Right lobe of liver (tissue), 6 donors: ENCODE results near the gene ZCCHC8. TPM values are rescaled to one million over a fixed set of nuclear protein-coding genes. Genes with fewer than 3 reads are reported as not detected.
"Not testable (repeated sequence)": the region's sequence is repeated elsewhere in the genome, so short reads cannot be mapped to it uniquely, and the experiment has no call there.

Source experiments
- ATAC-seq, 4 donors: fragments of 200-7000 bp; cut with Tn5 transposase; one replicate each; pipeline ENCODE4 v1.9.1; 2020; ENCODE audit warnings: mild to moderate bottlenecking in 4 of 4, moderate library complexity in 4 of 4
- DNase-seq, 3 donors: peaks; one replicate each; pipeline ENCODE4 v3.0.0-alpha.2; 2020
- H3K27ac ChIP-seq, 3 donors: fragments of 200-600 bp; one replicate each; pipeline ENCODE4 v1.8.0; 2022
- H3K27me3 ChIP-seq, 2 donors: fragments of 200-600 bp; one replicate each; pipeline ENCODE4 v1.8.0; 2022
- H3K36me3 ChIP-seq, 4 donors: fragments of 200-600 bp; sonication (generic) in 1 of 4; one replicate each; pipeline versions ENCODE4 v1.5.1 to v1.8.0; 2017 to 2022; ENCODE audit warnings: control low read depth in 1 of 4
- H3K4me1 ChIP-seq, 4 donors: fragments of 200-600 bp; sonication (generic) in 1 of 4; one replicate each; pipeline versions ENCODE4 v1.5.1 to v1.8.0; 2017 to 2022; ENCODE audit warnings: control low read depth in 1 of 4
- H3K4me3 ChIP-seq, 3 donors: fragments of 200-600 bp; one replicate each; pipeline ENCODE4 v1.8.0; 2022
- H3K9me3 ChIP-seq, 4 donors: fragments of 200-600 bp; sonication (generic) in 1 of 4; one replicate each; pipeline versions ENCODE4 v1.5.1 to v1.8.0; 2017 to 2022; ENCODE audit warnings: control low read depth in 1 of 4
- POLR2A ChIP-seq: fragments of 450-650 bp; IDR thresholded peaks from one replicate; pipeline ENCODE4 v1.6.1; 2017; ENCODE audit warnings: antibody characterized with exemption, mild to moderate bottlenecking
- WGBS: methylation state at CpG from one replicate; pipeline ENCODE4 v1.1.6; 2018; ENCODE audit warnings: low coverage, low lambda C conversion rate; ENCODE audit not compliant: insufficient coverage; ENCODE audit errors: missing lambda C conversion rate; 5-methylcytosine and 5-hydroxymethylcytosine counted together
- intact Hi-C, 2 donors: fragments of 100-400 bp; cut with DNase I; formaldehyde crosslinking; loops; one replicate each; pipeline versions ENCODE4 v1.11.2 to v1.14.1; 2022
- total RNA-seq, 6 experiments: library from RNA; depleted of rRNA in 2 of 6; stranded (reverse); fragments of >200 nt in 2 of 6; fragmentation: NEBNext Ultra II Directional in 3 of 6; extraction: Animal tissue kit (Norgen Biotek cat#: 25700) in 3 of 6; gene quantifications; one replicate each; pipeline versions ENCODE4 v1.1.0 to v1.2.4, GENCODE V29; 2016 to 2023
- TF ChIP-seq, protein P1 (sequence below), 4 donors: fragments of 200-600 bp in 3 of 4; fragments of 450-650 bp in 1 of 4; IDR thresholded peaks; one replicate each; pipeline versions ENCODE4 v1.5.1 to v1.8.0; 2016 to 2022; ENCODE audit warnings: antibody characterized with exemption in 4 of 4, mild to moderate bottlenecking in 2 of 4
- donor health status: DM: no; HTN: yes; CAD: no.
- donor health status: DM: no; HTN: no; CAD: no.
- donor health status: DM: no; HTN: no; CAD: no.
- donor health status: DM: no; HTN: yes; CAD: no.
- donor health status: DM: no; HTN: yes; CAD: no.

The ZCCHC8 gene
- total RNA-seq, 6 experiments from 2014 or later, result 8.5 to 13.0 (median 9.3) TPM

GRCh38 chr12:122489038-122489437 lies 11.7 kb downstream of the ZCCHC8 start:
- TF ChIP-seq, protein P1, sequence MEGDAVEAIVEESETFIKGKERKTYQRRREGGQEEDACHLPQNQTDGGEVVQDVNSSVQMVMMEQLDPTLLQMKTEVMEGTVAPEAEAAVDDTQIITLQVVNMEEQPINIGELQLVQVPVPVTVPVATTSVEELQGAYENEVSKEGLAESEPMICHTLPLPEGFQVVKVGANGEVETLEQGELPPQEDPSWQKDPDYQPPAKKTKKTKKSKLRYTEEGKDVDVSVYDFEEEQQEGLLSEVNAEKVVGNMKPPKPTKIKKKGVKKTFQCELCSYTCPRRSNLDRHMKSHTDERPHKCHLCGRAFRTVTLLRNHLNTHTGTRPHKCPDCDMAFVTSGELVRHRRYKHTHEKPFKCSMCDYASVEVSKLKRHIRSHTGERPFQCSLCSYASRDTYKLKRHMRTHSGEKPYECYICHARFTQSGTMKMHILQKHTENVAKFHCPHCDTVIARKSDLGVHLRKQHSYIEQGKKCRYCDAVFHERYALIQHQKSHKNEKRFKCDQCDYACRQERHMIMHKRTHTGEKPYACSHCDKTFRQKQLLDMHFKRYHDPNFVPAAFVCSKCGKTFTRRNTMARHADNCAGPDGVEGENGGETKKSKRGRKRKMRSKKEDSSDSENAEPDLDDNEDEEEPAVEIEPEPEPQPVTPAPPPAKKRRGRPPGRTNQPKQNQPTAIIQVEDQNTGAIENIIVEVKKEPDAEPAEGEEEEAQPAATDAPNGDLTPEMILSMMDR (IDR thresholded peaks at IDR 0.05), result peak in 1 of 4 donors; percentile 4
- no peak for TF ChIP-seq POLR2A
- H3K36me3 ChIP-seq, result peaks cover 0 to 29% (median 13%) of the 10 kb centered on the region in 4 donors
- DNase-seq (no peak), ATAC-seq (peak; percentile 79 to 90 (median 88))
- H3K9me3 ChIP-seq, result no peaks in the 10 kb centered on the region
- H3K4me3 ChIP-seq, result peak overlapping the region in 1 of 3 donors; percentile 8
- WGBS, result 22% methylated on average over 2 of the region's 2 CpGs
- H3K4me1 ChIP-seq, result peaks cover 0 to 45% (median 18%) of the 10 kb centered on the region in 4 donors
- intact Hi-C loops, result no loop called here
- H3K27me3 ChIP-seq, result no peaks in the 10 kb centered on the region
- peak overlapping the region; percentile 6 to 66 (median 55) for H3K27ac ChIP-seq

DNA sequence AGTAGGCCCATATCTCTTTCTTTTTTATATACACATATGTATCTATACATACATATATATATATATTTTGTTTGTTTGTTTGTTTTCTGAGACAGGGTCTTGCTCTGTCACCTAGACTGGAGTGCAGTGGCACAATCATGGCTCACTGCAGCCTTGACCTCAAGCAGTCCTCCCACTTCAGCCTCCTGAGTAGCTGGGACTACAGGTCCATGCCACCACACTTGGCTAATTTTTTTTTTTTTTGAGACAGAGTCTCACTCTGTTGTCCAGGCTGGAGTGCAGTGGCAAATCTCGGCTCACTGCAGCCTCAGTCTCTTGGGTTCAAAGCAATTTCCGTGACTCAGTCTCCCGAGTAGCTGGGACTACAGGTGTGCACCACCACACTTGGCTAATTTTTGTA lies 12.9 kb downstream of the ZCCHC8 start:
- 83% methylated on average over 1 of the region's 3 CpGs for WGBS
- Histone ChIP-seq H3K4me1 (peaks cover 0 to 45% (median 18%) of the 10 kb centered on the region in 4 donors), H3K36me3 (peaks cover 0 to 36% (median 13%) of the 10 kb centered on the region in 4 donors), H3K27ac (peak overlapping the region in 2 of 3 donors; percentile 55 to 66)
- DNase-seq, H3K27me3 ChIP-seq, H3K4me3 ChIP-seq, intact Hi-C loops, ATAC-seq, H3K9me3 ChIP-seq: not testable (repeated sequence)

- Histone ChIP-seq H3K4me1 (peaks cover 0 to 45% (median 18%) of the 10 kb centered on the region in 4 donors), H3K4me3 (no peak overlapping the region), H3K9me3 (no peaks in the 10 kb centered on the region), H3K27ac (peak overlapping the region in 2 of 3 donors; percentile 3 to 67), H3K36me3 (peaks cover 0 to 42% (median 17%) of the 10 kb centered on the region in 4 donors), H3K27me3 (no peaks in the 10 kb centered on the region)
- ATAC-seq (peak; percentile 16 to 64 (median 42)), DNase-seq (no peak)
- TF ChIP-seq, protein P1 (IDR thresholded peaks at IDR 0.05), result no peak
- no peak for TF ChIP-seq POLR2A
- WGBS, result 40% methylated on average over 7 of the region's 7 CpGs
- intact Hi-C loops, result no loop called here
These were observed 13.8 kb downstream of the ZCCHC8 start for GRCh38 chr12:122486805-122487426.

DNA sequence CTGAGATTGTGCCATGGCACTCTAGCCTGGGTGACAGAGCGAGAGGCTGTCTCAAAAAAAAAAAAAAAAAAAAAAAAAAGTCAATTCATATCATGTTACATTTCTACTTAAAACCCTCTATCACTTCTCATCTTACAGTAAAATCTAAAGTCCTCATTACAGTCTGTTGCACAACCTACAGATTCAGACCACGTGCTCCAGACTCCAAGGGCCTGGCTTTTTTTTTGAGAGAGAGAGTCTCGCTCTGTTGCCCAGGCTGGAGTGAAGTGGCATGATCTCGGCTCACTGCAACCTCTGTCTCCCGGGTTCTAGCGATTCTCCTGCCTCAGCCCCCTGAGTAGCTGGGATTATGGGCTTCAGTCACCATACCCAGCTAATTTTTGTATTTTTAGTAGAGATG lies 14.4 kb downstream of the ZCCHC8 start:
- intact Hi-C loops, H3K9me3 ChIP-seq, H3K4me3 ChIP-seq, DNase-seq, H3K27me3 ChIP-seq: not testable (repeated sequence)
- Histone ChIP-seq H3K36me3 (peaks cover 0 to 45% (median 19%) of the 10 kb centered on the region in 4 donors), H3K4me1 (peaks cover 0 to 45% (median 18%) of the 10 kb centered on the region in 4 donors), H3K27ac (peak overlapping the region in 2 of 3 donors; percentile 3 to 67)
- 55% methylated on average over 6 of the region's 6 CpGs for WGBS
- ATAC-seq, result peak; percentile 52 to 68 (median 54)

GRCh38 chr12:122484385-122484784 lies 16.3 kb downstream of the ZCCHC8 start:
- H3K9me3 ChIP-seq, ATAC-seq, H3K27me3 ChIP-seq, intact Hi-C loops, H3K27ac ChIP-seq, DNase-seq, H3K4me3 ChIP-seq: not testable (repeated sequence)
- 100% methylated on average over 1 of the region's 1 CpG for WGBS
- peaks cover 0 to 65% (median 29%) of the 10 kb centered on the region in 4 donors for H3K36me3 ChIP-seq
- H3K4me1 ChIP-seq, result peaks cover 0 to 28% (median 13%) of the 10 kb centered on the region in 4 donors

DNA sequence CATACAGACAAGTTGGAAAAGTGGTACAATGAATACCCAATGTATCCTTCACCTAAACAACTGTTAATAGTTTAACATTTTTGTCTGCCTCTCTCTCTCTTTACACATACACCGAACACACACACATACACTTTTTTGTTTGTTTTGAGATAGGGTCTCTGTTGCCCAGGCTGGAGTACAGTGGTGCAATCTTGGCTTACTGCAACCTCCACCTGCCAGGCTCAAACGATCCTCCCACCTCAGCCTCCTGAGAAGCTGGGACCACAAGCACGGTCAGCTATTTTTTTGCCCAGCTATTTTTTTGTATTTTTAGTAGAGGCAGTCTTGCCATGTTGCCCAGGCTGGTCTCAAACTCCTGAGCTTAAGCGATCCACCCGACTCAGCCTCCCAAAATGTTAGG lies 16.8 kb downstream of the ZCCHC8 start:
- H3K4me3 ChIP-seq, result no peak overlapping the region
- H3K27ac ChIP-seq, result no peak overlapping the region
- H3K27me3 ChIP-seq, result no peaks in the 10 kb centered on the region
- intact Hi-C loops, result no loop called here
- H3K9me3 ChIP-seq, result no peaks in the 10 kb centered on the region
- no peak for TF ChIP-seq POLR2A
- TF ChIP-seq, protein P1 (IDR thresholded peaks at IDR 0.05), result no peak
- peaks cover 0 to 28% (median 12%) of the 10 kb centered on the region in 4 donors for H3K4me1 ChIP-seq
- ATAC-seq (no peak), DNase-seq (no peak)
- peaks cover 0 to 69% (median 32%) of the 10 kb centered on the region in 4 donors for H3K36me3 ChIP-seq
- 87% methylated on average over 5 of the region's 5 CpGs for WGBS
